GM12872 (cell line): ENCODE measurements around the gene SERPIND1.

Experiments used
- CTCF ChIP-seq: IDR thresholded peaks from 3 replicates; pipeline ENCODE4 v1.5.1; 2011; ENCODE audit warnings: low read depth, mild to moderate bottlenecking, low read length, moderate library complexity; ENCODE audit not compliant: insufficient read depth

The SERPIND1 gene

GRCh38 chr22:20834725-20835124 lies 60.8 kb downstream of the SERPIND1 start:
- TF ChIP-seq CTCF, result no peak
